GM12878 (cell line): ENCODE measurements around the gene RBM6. TPM values are rescaled to one million over a fixed set of nuclear protein-coding genes. Genes with fewer than 3 reads are reported as not detected.

Experiments
- CHD1 ChIP-seq: IDR thresholded peaks from 2 replicates; pipeline ENCODE4 v1.6.1; 2012; ENCODE audit warnings: low read depth, low read length, improper control_type of control experiment
- CHD4 ChIP-seq: fragments of 200-600 bp; sonication (generic); IDR thresholded peaks from 2 replicates; pipeline ENCODE4 v1.6.1; 2016; ENCODE audit warnings: mild to moderate bottlenecking
- ELK1 ChIP-seq: IDR thresholded peaks from 2 replicates; pipeline ENCODE4 v1.6.1; 2012; ENCODE audit warnings: low read depth, low read length, improper control_type of control experiment
- FOXM1 ChIP-seq: IDR thresholded peaks from 2 replicates; pipeline ENCODE4 v1.6.1; 2012; ENCODE audit warnings: low read depth, mild to moderate bottlenecking, inconsistent platforms, low read length, moderate library complexity
- KDM1A ChIP-seq: fragments of 200-600 bp; sonication (generic); IDR thresholded peaks from 2 replicates; pipeline ENCODE4 v1.6.1; 2016; ENCODE audit warnings: borderline replicate concordance
- NR2C1 ChIP-seq: fragments of 450-650 bp; IDR thresholded peaks from 2 replicates; pipeline ENCODE4 v1.6.1; 2017; ENCODE audit warnings: antibody characterized with exemption, mild to moderate bottlenecking, moderate library complexity
- RCOR1 ChIP-seq: conservative IDR thresholded peaks from 2 replicates; pipeline ENCODE4 v1.6.1; 2012; ENCODE audit warnings: low read depth, low read length, improper control_type of control experiment
- SP1 ChIP-seq: IDR thresholded peaks from one replicate; pipeline ENCODE4 v1.6.1; 2011; ENCODE audit warnings: low read depth, low read length
- ZNF274 ChIP-seq: IDR thresholded peaks from one replicate; pipeline ENCODE4 v1.8.0; 2011; ENCODE audit not compliant: insufficient read length, insufficient read depth
- polyA plus RNA-seq, 11 experiments: library from polyadenylated mRNA; depleted of rRNA in 4 of 11; unstranded in 6 of 11; stranded (reverse) in 5 of 11; fragments of >200 nt; fragmentation: Nextera tagmentation in 4 of 11; fragmentation: Illumina TruSeq in 1 of 11; extraction: Ambion mirVana in 4 of 11; extraction: Trizol in 1 of 11; gene quantifications; 1 replicate in 1 of 11; 2 replicates in 10 of 11; pipeline versions ENCODE4 v1.2.1 to v1.2.3, GENCODE V29; 2011 to 2016; ENCODE audit warnings: inconsistent platforms in 2 of 11, missing spikeins in 2 of 11, low read depth in 1 of 11
- total RNA-seq, 4 experiments: library from RNA; depleted of rRNA in 3 of 4; stranded (reverse); fragments of >200 nt in 3 of 4; fragmentation: Illumina TruSeq in 1 of 4; extraction: Trizol in 1 of 4; gene quantifications; 2 replicates each; pipeline versions ENCODE4 v1.2.1 to v1.2.3, GENCODE V29; 2013 to 2021
- TF ChIP-seq, protein P1 (sequence below): fragments of 450-650 bp; formaldehyde crosslinking; IDR thresholded peaks from 2 replicates; pipeline ENCODE4 v1.4.0; 2022; ENCODE audit warnings: mild to moderate bottlenecking, moderate library complexity

RBM6 gene
- total and polyA plus RNA-seq, 10 of the 15 experiments (the other 5 are each of a cell fraction or from before 2014, with no cell fraction given): 45.3 to 103 (median 81.3) TPM

DNA sequence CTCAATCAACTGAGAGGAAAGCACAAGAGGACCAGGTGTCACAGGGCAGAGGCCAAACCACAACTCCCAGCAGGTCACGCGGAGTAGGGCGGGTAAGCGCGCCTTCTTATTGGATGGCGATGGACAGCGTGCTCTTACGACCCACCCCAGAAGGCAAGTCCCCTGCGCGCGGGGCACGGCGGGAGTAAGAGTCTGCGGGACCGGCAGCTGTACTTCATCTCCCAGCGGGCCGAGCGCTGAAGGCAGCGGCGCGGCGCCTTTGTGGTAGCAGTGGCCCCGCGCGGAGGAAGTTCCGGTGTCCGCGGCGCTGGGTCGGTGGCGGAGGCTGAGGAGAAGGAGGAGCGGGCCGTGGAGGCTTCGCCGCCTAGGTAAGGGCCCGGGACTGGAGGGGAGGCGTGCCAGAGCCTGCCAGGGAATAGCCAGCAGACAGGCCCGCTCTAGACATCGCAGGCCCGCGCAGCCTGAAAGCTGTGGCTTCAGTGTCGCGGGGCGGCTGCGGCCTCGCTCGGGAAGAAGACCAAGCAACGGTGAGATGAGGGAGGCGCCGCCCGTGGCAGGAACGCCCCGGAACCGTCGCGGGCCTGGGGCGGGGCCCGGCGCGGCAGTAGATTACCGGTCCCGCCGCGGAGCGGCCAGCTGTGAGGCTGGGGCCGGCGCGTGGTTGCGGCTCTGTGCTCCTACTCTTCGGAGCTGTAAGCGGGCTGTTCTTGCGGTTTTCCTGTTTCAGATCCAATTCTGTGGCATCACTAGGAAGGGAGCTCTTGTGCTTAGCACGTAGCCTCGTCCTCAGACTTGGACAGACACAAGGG lies at the start of gene RBM6 (continued):
- TF ChIP-seq FOXM1: no peak
- TF ChIP-seq NR2C1: peak; percentile 90
- peak; percentile 75 for TF ChIP-seq ELK1
- TF ChIP-seq, protein P1, sequence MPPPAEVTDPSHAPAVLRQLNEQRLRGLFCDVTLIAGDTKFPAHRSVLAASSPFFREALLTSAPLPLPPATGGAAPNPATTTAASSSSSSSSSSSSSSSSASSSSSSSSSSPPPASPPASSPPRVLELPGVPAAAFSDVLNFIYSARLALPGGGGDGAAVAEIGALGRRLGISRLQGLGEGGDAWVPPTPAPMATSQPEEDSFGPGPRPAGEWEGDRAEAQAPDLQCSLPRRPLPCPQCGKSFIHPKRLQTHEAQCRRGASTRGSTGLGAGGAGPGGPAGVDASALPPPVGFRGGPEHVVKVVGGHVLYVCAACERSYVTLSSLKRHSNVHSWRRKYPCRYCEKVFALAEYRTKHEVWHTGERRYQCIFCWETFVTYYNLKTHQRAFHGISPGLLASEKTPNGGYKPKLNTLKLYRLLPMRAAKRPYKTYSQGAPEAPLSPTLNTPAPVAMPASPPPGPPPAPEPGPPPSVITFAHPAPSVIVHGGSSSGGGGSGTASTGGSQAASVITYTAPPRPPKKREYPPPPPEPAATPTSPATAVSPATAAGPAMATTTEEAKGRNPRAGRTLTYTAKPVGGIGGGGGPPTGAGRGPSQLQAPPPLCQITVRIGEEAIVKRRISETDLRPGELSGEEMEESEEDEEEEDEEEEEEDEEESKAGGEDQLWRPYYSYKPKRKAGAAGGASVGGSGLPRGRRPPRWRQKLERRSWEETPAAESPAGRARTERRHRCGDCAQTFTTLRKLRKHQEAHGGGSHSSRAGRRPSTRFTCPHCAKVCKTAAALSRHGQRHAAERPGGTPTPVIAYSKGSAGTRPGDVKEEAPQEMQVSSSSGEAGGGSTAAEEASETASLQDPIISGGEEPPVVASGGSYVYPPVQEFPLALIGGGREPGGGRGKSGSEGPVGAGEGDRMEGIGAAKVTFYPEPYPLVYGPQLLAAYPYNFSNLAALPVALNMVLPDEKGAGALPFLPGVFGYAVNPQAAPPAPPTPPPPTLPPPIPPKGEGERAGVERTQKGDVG: no peak
- TF ChIP-seq SP1: peak; percentile 72
- no peak for TF ChIP-seq RCOR1
- no peak for TF ChIP-seq CHD4
- no peak for TF ChIP-seq KDM1A
- TF ChIP-seq ZNF274: no peak
- 0 out of 2 replicates have a peak, but pooled peaks have one; percentile 52 for TF ChIP-seq CHD1
